ENCODE results near the gene AGBL4. TPM values are rescaled to one million over a fixed set of nuclear protein-coding genes. Genes with fewer than 3 reads are reported as not detected.

The AGBL4 gene
- total and polyA plus RNA-seq, 2 of the 4 experiments (the other 2 are of a cell fraction): not detected

GRCh38 chr1:48955774-48956173 is 1068.0 kb downstream of the AGBL4 start:
- H2BK5ac ChIP-seq (ENCODE audit: low read depth, low read length, poor library complexity, severe bottlenecking): no peak overlapping the region
- H2BK120ac ChIP-seq (ENCODE audit: low read depth, low read length): no peak overlapping the region
- H3K27ac ChIP-seq (ENCODE audit: insufficient read depth, low read length): no peak overlapping the region
- peaks cover 9% of the 10 kb centered on the region for H3K9me3 ChIP-seq (ENCODE audit: control insufficient read depth, insufficient read depth, low read length)
- no peak for ATAC-seq (ENCODE audit: low read depth)
- no peak overlapping the region for H2BK15ac ChIP-seq (ENCODE audit: low read depth, low read length)
- no peak overlapping the region for H4K8ac ChIP-seq (ENCODE audit: low read depth in 2 of 2, low read length in 2 of 2)
- ChIA-PET CTCF (no interaction called here), POLR2A (ENCODE audit: unreplicated experiment) (no interaction called here)
- H3K23ac ChIP-seq (ENCODE audit: low read depth, low read length): no peak overlapping the region
- no peak overlapping the region for H3K4me2 ChIP-seq (ENCODE audit: low read depth, low read length)
- H3K9ac ChIP-seq (ENCODE audit: low read depth, low read length): no peak overlapping the region
- H2BK20ac ChIP-seq (ENCODE audit: low read depth, low read length): no peak overlapping the region
- H3K14ac ChIP-seq (replicated peaks; ENCODE audit: low read depth, low read length): no peak overlapping the region
- H4K5ac ChIP-seq (ENCODE audit: low read depth, low read length): no peak overlapping the region
- H2AK5ac ChIP-seq (ENCODE audit: low read depth, low read length): no peak overlapping the region
- dilution Hi-C loops (cut with HindIII; ENCODE audit: low sequenced_read_pairs, unreplicated experiment): no loop called here
- no peaks in the 10 kb centered on the region for H3K36me3 ChIP-seq (ENCODE audit: control insufficient read depth, insufficient read depth, low read length)
- H3K27me3 ChIP-seq (ENCODE audit: control insufficient read depth, insufficient read depth, low read length): no peaks in the 10 kb centered on the region
- intact Hi-C loops (cut with micrococcal nuclease): no loop called here
- no TSS peak for BruUV-seq (replicated peaks)
- H3K4me3 ChIP-seq (ENCODE audit: insufficient read depth, low read depth, low read length): no peak overlapping the region
- no peak overlapping the region for H4K91ac ChIP-seq (ENCODE audit: insufficient read depth, low read depth, low read length)
- no peak overlapping the region for H3K56ac ChIP-seq (ENCODE audit: extremely low read depth, insufficient read depth, low read length)
- H2AFZ ChIP-seq (replicated peaks; ENCODE audit: low read length, poor library complexity): no peak overlapping the region
- TF ChIP-seq POLR2A (IDR thresholded peaks at IDR 0.05; ENCODE audit: low read depth, low read length): no peak
- TF ChIP-seq SMC3 (IDR thresholded peaks at IDR 0.05; ENCODE audit: low read depth, low read length): no peak
- no peak for TF ChIP-seq BHLHE40 (IDR thresholded peaks at IDR 0.05; ENCODE audit: low read depth, low read length)
- TF ChIP-seq MXI1 (IDR thresholded peaks at IDR 0.05; ENCODE audit: borderline replicate concordance, low read depth, low read length): no peak
- no peak for TF ChIP-seq CTCF (conservative IDR thresholded peaks at IDR 0.05; ENCODE audit: low read depth, low read length)
- TF ChIP-seq CEBPB (IDR thresholded peaks at IDR 0.05; ENCODE audit: low read depth, low read length): no peak
- TF ChIP-seq ELK1 (IDR thresholded peaks at IDR 0.05; ENCODE audit: borderline replicate concordance, low read depth, low read length): no peak
- TF ChIP-seq NFE2L2 (IDR thresholded peaks at IDR 0.05; ENCODE audit: low read depth, low read length): no peak
- TF ChIP-seq RFX5 (IDR thresholded peaks at IDR 0.05; ENCODE audit: low read depth, low read length): no peak
- no peaks in the 10 kb centered on the region for H4K20me1 ChIP-seq (ENCODE audit: insufficient read depth, low read length)
- H2AK9ac ChIP-seq (replicated peaks; ENCODE audit: low read depth, low read length, poor library complexity): no peak overlapping the region
- no peak for DNase-seq
- H3K9me1 ChIP-seq (ENCODE audit: insufficient read depth, low read length): no peaks in the 10 kb centered on the region
- no peak overlapping the region for H3K4ac ChIP-seq (ENCODE audit: low read depth, low read length)
- in situ Hi-C loops (cut with MboI; ENCODE audit: low sequenced_read_pairs): no loop called here
- H3K79me1 ChIP-seq (ENCODE audit: low read depth in 1 of 2, low read length in 2 of 2): no peaks in the 10 kb centered on the region
- no peak overlapping the region for H3K18ac ChIP-seq (ENCODE audit: low read depth, low read length)
- H3K4me1 ChIP-seq (ENCODE audit: control insufficient read depth, insufficient read depth, low read length): no peaks in the 10 kb centered on the region
